GOT3 (cell line): ENCODE data around the gene PEAK1.
"Not testable (repeated sequence)": the region's sequence is repeated elsewhere in the genome, so short reads cannot be mapped to it uniquely, and the experiment has no call there.

Source experiments
- DNase-seq: peaks from one replicate; lab custom pipeline; 2025; ENCODE audit warnings: mixed read lengths; lab: John Stamatoyannopoulos, UW

The PEAK1 gene

GRCh38 chr15:77426377-77426776 is 6.5 kb upstream of the PEAK1 start:
- no peak for DNase-seq

GRCh38 chr15:77425104-77425503 is 5.2 kb upstream of the PEAK1 start:
- no peak for DNase-seq

- no peak for DNase-seq
Measured at GRCh38 chr15:77421370-77421700, 1.4 kb upstream of the PEAK1 start.

- no peak for DNase-seq
Measured at GRCh38 chr15:77420610-77421369, 886 bp upstream of the PEAK1 start, which contains the start of gene HMG20A. TSS of gene HMG20A (plus strand) at chr15:77420888. CDS start at chr15:77458408, 37,520 bp downstream.

GRCh38 chr15:77418966-77419835 is 703 bp downstream of the PEAK1 start:
- DNase-seq: no peak

GRCh38 chr15:77418391-77418965 is 1.4 kb downstream of the PEAK1 start:
- DNase-seq: no peak

GRCh38 chr15:77417602-77418001 is 2.3 kb downstream of the PEAK1 start:
- DNase-seq: no peak

GRCh38 chr15:77416954-77417353 is 3.0 kb downstream of the PEAK1 start:
- no peak for DNase-seq

GRCh38 chr15:77416148-77416455 is 3.8 kb downstream of the PEAK1 start:
- DNase-seq: no peak

GRCh38 chr15:77415450-77416147 is 4.3 kb downstream of the PEAK1 start:
- DNase-seq: no peak

GRCh38 chr15:77414789-77415442 is 5.0 kb downstream of the PEAK1 start:
- DNase-seq: no peak

- no peak for DNase-seq
Measured at GRCh38 chr15:77413699-77414349, 6.1 kb downstream of the PEAK1 start.

GRCh38 chr15:77412972-77413698 is 6.8 kb downstream of the PEAK1 start:
- no peak for DNase-seq

GRCh38 chr15:77411619-77411976 is 8.3 kb downstream of the PEAK1 start:
- no peak for DNase-seq

GRCh38 chr15:77410701-77411618 is 8.9 kb downstream of the PEAK1 start:
- DNase-seq: no peak

GRCh38 chr15:77410157-77410500 is 9.8 kb downstream of the PEAK1 start:
- not testable (repeated sequence) for DNase-seq

- no peak for DNase-seq
Measured at GRCh38 chr15:77409259-77410156, 10.4 kb downstream of the PEAK1 start.

- DNase-seq: no peak
Measured at GRCh38 chr15:77406846-77407245, 13.1 kb downstream of the PEAK1 start.
